ENCODE measurements around the gene GIMAP8.

DNA sequence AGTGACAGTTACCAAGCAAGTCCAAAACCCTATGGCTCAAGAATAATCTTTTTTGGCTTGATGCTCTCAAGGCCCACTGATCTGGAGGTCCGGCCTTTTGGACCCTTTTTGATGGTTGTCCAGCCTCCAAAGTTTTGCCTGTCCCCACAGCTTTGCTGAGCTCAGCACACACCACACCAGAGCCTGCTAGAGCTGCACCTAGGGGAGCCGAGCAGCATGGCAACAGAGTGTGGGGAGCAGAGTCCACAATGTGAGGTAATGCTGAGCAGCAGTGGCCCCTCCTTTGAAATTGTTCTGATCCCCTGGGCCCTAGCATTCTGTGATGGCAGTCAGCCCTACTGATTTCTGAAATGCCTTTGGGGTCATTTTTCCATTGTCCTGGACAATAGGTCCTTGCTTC, 73.6 kb downstream of the GIMAP8 start:
- TF ChIP-seq, protein P1, sequence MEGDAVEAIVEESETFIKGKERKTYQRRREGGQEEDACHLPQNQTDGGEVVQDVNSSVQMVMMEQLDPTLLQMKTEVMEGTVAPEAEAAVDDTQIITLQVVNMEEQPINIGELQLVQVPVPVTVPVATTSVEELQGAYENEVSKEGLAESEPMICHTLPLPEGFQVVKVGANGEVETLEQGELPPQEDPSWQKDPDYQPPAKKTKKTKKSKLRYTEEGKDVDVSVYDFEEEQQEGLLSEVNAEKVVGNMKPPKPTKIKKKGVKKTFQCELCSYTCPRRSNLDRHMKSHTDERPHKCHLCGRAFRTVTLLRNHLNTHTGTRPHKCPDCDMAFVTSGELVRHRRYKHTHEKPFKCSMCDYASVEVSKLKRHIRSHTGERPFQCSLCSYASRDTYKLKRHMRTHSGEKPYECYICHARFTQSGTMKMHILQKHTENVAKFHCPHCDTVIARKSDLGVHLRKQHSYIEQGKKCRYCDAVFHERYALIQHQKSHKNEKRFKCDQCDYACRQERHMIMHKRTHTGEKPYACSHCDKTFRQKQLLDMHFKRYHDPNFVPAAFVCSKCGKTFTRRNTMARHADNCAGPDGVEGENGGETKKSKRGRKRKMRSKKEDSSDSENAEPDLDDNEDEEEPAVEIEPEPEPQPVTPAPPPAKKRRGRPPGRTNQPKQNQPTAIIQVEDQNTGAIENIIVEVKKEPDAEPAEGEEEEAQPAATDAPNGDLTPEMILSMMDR (IDR thresholded peaks at IDR 0.05) = no peak
- no peak for TF ChIP-seq POLR2A (IDR thresholded peaks at IDR 0.05)
